ENCODE data around the gene NNMT.
A peak's percentile ranks its signal among the peaks of the same experiment; 100 is the strongest.
"Not testable (repeated sequence)": the region's sequence is repeated elsewhere in the genome, so short reads cannot be mapped to it uniquely, and the experiment has no call there.

NNMT gene

GRCh38 chr11:114310095-114310494, 13.9 kb downstream of the NNMT start:
- DNase-seq (ENCODE audit: low spot score), result no peak

GRCh38 chr11:114311946-114312345, 15.7 kb downstream of the NNMT start:
- no peak for DNase-seq (ENCODE audit: low spot score)

GRCh38 chr11:114314096-114314495, 17.9 kb downstream of the NNMT start:
- no peak for DNase-seq (ENCODE audit: low spot score)

GRCh38 chr11:114315749-114316368, 19.7 kb downstream of the NNMT start:
- DNase-seq (ENCODE audit: low spot score), result no peak

GRCh38 chr11:114316980-114317786, 21.0 kb downstream of the NNMT start:
- no peak for DNase-seq (ENCODE audit: low spot score)

- no peak for DNase-seq (ENCODE audit: low spot score)
Measured at GRCh38 chr11:114317787-114318137, 21.6 kb downstream of the NNMT start.

GRCh38 chr11:114318361-114318760, 22.2 kb downstream of the NNMT start:
- DNase-seq (ENCODE audit: low spot score), result no peak

GRCh38 chr11:114319716-114320328, 23.6 kb downstream of the NNMT start:
- DNase-seq (ENCODE audit: low spot score), result no peak

GRCh38 chr11:114321621-114322257, 25.5 kb downstream of the NNMT start:
- no peak for DNase-seq (ENCODE audit: low spot score)

GRCh38 chr11:114322934-114323333, 26.7 kb downstream of the NNMT start:
- no peak for DNase-seq (ENCODE audit: low spot score)

GRCh38 chr11:114326151-114326550, 30.0 kb downstream of the NNMT start:
- DNase-seq (ENCODE audit: low spot score), result no peak

- DNase-seq (ENCODE audit: low spot score), result no peak
Measured at GRCh38 chr11:114326776-114327175, 30.6 kb downstream of the NNMT start.

- no peak for DNase-seq (ENCODE audit: low spot score)
Measured at GRCh38 chr11:114330373-114330772, 34.2 kb downstream of the NNMT start.

GRCh38 chr11:114340311-114341131, 44.3 kb downstream of the NNMT start:
- DNase-seq (ENCODE audit: low spot score), result peak; percentile 72

GRCh38 chr11:114341667-114342066, 45.5 kb downstream of the NNMT start:
- not testable (repeated sequence) for DNase-seq (ENCODE audit: low spot score)

- DNase-seq (ENCODE audit: low spot score), result no peak
Measured at GRCh38 chr11:114342476-114342875, 46.3 kb downstream of the NNMT start.

- DNase-seq (ENCODE audit: low spot score), result no peak
Measured at GRCh38 chr11:114343020-114343419, 46.8 kb downstream of the NNMT start.

- DNase-seq (ENCODE audit: low spot score), result no peak
Measured at GRCh38 chr11:114343493-114343892, 47.3 kb downstream of the NNMT start.

- DNase-seq (ENCODE audit: low spot score), result no peak
Measured at GRCh38 chr11:114344494-114344893, 48.3 kb downstream of the NNMT start.

- DNase-seq (ENCODE audit: low spot score), result no peak
Measured at GRCh38 chr11:114345575-114346222, 49.5 kb downstream of the NNMT start.

- no peak for DNase-seq (ENCODE audit: low spot score)
Measured at GRCh38 chr11:114346709-114347141, 50.5 kb downstream of the NNMT start.
